Lower leg skin (tissue), 3 donors: ENCODE data around the gene RPL7L1.

ENCODE experiments used
- POLR2A ChIP-seq, 2 donors: fragments of 450-650 bp; IDR thresholded peaks; one replicate each; pipeline ENCODE4 v1.6.1; 2016 to 2017; ENCODE audit warnings: antibody characterized with exemption in 2 of 2, mild to moderate bottlenecking in 1 of 2, moderate library complexity in 1 of 2
- TF ChIP-seq, protein P1 (sequence below), 3 donors: fragments of 450-650 bp; IDR thresholded peaks; one replicate each; pipeline ENCODE4 v1.5.1; 2016; ENCODE audit warnings: antibody characterized with exemption in 3 of 3, mild to moderate bottlenecking in 3 of 3, moderate library complexity in 2 of 3

DNA sequence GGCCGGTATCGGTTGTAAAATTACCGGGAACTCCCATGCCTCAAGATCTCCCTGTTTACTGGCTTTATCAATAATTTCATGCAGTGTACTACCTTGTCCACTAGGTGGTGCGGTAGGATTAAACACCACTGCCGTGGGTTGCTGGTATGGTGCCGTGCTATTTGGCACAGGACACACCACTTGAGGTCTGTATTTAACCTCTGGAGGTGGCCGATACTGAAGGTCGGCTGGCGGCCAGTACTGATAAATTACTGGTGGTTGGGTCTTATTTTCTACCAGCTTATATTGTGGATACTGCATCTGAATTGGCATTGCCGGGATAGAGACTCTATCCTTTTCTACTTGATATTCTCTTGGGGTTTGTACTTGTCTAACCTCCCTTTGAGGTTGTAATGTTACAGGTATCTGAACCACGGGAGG is 22.1 kb downstream of the RPL7L1 start:
- TF ChIP-seq, protein P1, sequence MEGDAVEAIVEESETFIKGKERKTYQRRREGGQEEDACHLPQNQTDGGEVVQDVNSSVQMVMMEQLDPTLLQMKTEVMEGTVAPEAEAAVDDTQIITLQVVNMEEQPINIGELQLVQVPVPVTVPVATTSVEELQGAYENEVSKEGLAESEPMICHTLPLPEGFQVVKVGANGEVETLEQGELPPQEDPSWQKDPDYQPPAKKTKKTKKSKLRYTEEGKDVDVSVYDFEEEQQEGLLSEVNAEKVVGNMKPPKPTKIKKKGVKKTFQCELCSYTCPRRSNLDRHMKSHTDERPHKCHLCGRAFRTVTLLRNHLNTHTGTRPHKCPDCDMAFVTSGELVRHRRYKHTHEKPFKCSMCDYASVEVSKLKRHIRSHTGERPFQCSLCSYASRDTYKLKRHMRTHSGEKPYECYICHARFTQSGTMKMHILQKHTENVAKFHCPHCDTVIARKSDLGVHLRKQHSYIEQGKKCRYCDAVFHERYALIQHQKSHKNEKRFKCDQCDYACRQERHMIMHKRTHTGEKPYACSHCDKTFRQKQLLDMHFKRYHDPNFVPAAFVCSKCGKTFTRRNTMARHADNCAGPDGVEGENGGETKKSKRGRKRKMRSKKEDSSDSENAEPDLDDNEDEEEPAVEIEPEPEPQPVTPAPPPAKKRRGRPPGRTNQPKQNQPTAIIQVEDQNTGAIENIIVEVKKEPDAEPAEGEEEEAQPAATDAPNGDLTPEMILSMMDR (IDR thresholded peaks at IDR 0.05), result peak in 1 of 3 donors; percentile 90
- TF ChIP-seq POLR2A (IDR thresholded peaks at IDR 0.05), result no peak
